Mononuclear cell (primary cell): ENCODE data around the gene VSIR. TPM values are rescaled to one million over a fixed set of nuclear protein-coding genes. Genes with fewer than 3 reads are reported as not detected.

Experiments
- H3K27me3 ChIP-seq: 2 replicates; pipeline ENCODE4 v1.6.0; 2011; ENCODE audit warnings: low read length, control low read depth; ENCODE audit not compliant: insufficient read depth
- H3K4me1 ChIP-seq: 2 replicates; pipeline ENCODE4 v1.5.1; 2011; ENCODE audit warnings: mild to moderate bottlenecking, low read length, control low read depth; ENCODE audit not compliant: insufficient read depth
- H3K4me3 ChIP-seq: 2 replicates; pipeline ENCODE4 v1.5.1; 2011; ENCODE audit warnings: mild to moderate bottlenecking, low read length, moderate library complexity
- H3K9me3 ChIP-seq: 2 replicates; pipeline ENCODE4 v1.5.1; 2011; ENCODE audit warnings: low read depth, mild to moderate bottlenecking, control low read depth, low read length
- total RNA-seq: library from RNA; depleted of rRNA; stranded (reverse); fragments of >200 nt; gene quantifications from one replicate; pipeline ENCODE4 v1.2.3, GENCODE V29; 2012

VSIR gene
- total RNA-seq, 1 donor = 240 TPM

DNA sequence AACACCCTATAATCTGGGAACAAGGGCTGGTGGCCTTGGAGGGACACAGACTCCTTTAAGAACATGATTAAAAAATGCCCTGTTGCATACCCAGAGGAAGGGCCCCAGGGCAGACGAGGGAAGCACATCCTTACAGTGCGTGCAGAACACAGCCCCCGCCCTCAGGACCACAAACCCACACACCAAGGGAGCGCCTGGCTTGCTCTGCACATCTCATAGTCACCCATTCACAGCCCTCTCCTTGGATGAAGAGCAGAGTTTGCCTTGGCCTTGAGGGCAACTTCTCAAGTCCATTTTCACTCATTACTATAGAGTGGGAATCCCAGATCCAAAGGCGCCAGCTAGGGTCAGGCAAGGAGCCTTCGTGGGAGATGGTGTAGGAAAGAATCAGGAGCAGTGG lies 6.3 kb upstream of the VSIR start:
- H3K9me3 ChIP-seq = no peaks in the 10 kb centered on the region
- H3K4me3 ChIP-seq = no peak overlapping the region
- H3K27me3 ChIP-seq = no peaks in the 10 kb centered on the region
- peaks cover 85% of the 10 kb centered on the region for H3K4me1 ChIP-seq

DNA sequence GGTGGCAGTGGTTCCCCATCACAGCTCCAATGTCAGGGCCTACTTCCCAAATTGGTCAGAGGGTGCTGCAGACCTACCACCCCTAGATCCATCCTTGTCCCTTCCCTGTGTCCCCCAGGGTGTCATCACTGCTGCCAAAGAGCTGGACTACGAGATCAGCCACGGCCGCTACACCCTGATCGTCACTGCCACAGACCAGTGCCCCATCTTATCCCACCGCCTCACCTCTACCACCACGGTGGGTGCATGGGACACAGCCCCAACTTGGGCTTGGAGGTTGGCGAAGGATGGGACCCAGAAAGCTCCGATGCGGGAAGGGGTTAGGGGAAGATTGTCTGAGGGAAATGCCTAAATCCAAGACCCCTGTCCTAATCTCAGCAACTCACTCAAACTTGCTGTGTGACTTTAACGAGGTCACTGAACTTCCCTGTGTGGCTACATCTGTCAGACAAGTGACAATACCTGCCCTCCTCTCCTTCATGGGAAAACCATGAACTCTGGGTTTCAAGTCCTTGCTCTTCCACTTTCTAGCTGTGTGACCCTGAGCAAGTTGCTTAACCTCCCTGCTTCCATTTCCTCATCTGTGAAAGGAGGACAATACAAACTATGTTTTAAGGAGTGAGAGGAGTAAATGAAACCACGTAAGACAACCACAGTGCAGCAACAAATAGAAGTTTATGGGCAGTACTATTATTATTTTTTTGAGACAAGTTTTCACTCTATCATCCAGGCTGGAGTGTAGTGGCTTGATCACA lies 4.9 kb upstream of the VSIR start:
- Histone ChIP-seq H3K27me3 (no peaks in the 10 kb centered on the region), H3K4me3 (no peak overlapping the region), H3K9me3 (no peaks in the 10 kb centered on the region), H3K4me1 (peaks cover 89% of the 10 kb centered on the region)

DNA sequence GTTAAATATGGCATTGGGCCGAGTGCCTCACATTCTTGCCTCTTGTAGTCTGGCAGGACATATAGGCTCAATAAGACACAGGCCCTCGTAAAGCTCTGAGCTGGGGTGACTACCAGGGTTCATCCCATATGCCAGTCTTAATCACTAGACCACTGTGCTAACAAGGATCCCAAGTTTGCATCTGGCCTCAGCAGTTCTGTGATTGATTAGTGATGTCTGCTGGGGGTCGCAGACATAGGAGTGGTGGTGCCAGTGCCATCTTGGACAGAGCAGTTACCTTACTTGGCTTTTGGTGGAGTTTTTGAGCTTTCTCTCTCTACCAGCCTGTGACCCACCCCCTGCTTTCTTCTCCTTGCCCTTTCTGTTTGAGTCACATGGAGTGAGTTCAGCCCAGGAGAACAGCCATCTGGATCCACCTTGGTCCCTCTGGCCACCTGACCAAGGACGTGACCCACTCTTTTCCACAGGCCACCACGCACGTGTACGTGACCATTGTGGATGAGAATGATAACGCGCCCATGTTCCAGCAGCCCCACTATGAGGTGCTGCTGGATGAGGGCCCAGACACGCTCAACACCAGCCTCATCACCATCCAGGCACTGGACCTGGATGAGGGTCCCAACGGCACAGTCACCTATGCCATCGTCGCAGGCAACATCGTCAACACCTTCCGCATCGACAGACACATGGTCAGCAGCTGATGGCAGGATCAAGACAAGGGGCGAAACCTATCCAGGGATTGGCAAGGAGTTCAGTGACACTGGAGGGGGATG lies 4.1 kb upstream of the VSIR start:
- Histone ChIP-seq H3K27me3 (no peaks in the 10 kb centered on the region), H3K9me3 (no peaks in the 10 kb centered on the region), H3K4me1 (peaks cover 80% of the 10 kb centered on the region), H3K4me3 (no peak overlapping the region)

DNA sequence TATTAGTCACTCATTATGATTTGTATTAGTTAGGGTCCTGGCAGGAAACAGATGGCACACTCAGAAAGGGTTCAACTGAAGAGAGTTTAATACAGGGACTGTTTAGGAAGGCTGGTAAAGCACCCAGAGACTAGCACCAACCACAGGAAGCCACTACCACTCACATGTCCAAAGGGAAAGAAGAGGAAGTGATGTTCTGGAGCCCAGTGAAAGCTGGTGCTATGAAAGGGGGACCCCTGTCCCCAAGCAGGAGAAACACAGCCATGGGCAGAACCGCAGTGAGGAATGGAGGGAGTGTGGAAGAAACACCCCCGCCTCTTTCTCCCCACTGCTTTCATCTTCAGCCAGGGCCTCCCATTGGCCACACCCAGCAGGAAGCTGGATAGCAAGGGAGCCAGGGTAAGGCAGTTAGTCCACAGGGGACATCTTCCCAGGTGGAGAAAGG lies 3.2 kb upstream of the VSIR start:
- H3K4me3 ChIP-seq = no peak overlapping the region
- no peaks in the 10 kb centered on the region for H3K9me3 ChIP-seq
- H3K27me3 ChIP-seq = no peaks in the 10 kb centered on the region
- H3K4me1 ChIP-seq = peaks cover 78% of the 10 kb centered on the region

DNA sequence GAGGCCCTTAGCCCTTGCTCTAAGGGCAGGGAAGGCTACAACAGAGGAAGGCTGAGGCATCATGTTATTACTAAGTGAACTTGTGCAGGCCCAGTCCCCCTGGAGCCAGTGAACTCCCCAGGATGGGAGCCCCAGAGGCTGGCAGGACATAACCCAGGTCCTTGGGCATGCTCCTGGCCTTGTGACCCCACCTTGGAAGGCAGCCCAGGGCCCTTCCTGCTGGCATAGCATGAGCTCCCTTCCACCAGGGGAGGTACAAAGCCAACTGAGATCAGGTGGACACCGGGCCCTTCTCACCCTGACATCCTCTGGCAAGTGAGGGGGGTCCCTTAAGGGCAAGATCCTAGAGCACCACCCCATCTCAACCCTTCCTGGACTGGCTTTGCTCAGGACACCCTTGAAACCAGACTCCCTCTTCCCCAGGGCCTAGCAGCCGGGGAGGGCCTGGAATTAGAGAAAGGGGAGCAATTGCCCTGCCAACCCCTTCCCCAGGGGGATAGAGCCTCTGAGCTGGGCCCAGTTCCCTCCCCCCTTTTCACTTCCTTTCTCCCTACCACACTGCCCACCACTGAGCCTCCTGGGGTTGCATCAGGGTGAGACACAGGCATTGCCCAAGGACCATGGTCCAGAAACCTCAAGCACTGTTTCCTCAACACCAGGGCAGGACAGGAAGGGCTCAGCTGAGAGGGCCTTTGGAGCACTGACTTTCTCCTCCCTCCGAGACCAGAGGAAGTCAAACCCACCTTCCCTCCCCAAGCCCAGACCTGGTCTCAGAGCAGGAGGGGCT lies 1.8 kb upstream of the VSIR start:
- H3K9me3 ChIP-seq = no peaks in the 10 kb centered on the region
- H3K4me3 ChIP-seq = peak overlapping the region; percentile 96
- no peaks in the 10 kb centered on the region for H3K27me3 ChIP-seq
- peaks cover 84% of the 10 kb centered on the region for H3K4me1 ChIP-seq

DNA sequence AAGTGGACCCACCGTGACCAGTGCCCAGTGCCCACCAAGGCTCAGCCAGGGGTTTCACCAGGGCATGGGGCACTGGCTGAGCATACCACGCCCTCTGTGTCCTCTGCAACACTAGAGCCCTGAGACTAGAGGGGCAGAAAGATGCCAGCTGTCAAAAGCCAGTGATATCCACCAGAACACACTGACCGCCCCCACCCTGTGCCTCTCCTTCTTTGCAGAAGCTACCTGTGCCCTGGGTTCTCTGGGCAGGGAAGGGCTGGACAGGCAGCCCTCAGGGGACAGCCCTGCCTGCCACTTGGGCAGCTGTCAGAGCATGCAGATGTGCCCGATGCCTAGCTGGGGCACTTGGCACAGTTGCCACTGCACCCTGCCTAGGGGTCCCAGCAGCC lies 494 bp downstream of the VSIR start:
- H3K4me1 ChIP-seq = peaks cover 85% of the 10 kb centered on the region
- H3K27me3 ChIP-seq = no peaks in the 10 kb centered on the region
- peak overlapping the region; percentile 96 for H3K4me3 ChIP-seq
- no peaks in the 10 kb centered on the region for H3K9me3 ChIP-seq

DNA sequence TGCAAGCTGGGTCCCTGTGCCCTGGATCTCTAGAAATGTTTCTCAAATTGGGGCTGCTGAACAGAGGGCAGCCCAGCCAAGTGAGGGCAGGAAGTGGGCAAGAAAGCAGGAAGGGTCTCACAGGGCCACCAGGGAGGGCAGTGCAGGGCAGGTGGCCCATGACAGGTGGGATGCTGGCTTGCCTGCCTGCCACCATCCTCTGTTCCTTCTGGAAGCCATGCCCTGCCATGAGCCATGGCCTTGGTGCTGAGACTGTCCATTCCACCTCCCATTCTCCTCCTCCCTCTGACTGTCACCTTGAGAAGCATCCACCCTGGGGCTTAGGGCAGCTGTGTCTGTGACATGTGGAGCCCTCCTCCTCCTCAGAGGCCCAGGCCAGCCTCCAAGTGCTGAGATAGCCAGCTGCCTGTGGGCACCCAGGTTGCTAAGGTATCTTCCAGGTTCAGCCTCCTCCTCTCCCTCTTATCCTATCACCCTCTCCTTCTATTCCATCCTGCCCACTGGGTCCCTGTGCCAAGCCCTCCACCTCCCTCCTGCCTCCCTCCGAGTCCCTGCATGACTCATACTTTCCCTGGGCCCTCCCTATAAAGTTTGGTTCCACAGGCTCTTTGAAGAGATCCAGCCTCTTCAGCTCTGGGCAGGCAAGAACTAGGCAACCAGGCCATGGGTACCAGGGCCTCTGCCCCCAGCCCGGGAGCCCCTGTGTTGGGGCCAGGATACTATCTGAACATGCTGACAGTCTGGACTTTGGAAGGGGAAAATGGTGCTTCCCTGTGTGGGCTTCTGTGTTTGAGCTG lies 1.3 kb downstream of the VSIR start:
- peak overlapping the region; percentile 96 for H3K4me3 ChIP-seq
- H3K27me3 ChIP-seq = no peaks in the 10 kb centered on the region
- H3K9me3 ChIP-seq = no peaks in the 10 kb centered on the region
- peaks cover 85% of the 10 kb centered on the region for H3K4me1 ChIP-seq

DNA sequence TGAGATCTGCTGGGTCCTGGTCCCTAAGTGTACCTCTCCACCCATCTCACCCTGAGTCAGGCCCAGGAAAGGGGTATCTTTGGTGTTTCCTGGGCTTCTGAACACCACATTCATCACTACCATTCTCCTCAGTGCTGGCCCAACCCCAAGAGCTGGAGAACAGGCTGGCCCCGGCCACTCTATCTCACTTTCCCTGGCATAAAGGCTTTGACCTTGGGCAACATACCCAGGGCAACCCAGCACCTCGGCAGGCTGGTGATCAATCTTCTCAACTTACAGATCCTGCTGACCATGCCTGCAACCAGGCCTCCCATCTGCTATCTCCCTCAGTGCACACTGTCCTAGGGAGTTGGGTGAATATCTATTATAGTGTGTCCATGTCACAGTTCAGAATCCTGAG lies 2.1 kb downstream of the VSIR start:
- H3K4me1 ChIP-seq = peaks cover 85% of the 10 kb centered on the region
- no peaks in the 10 kb centered on the region for H3K9me3 ChIP-seq
- peak overlapping the region; percentile 96 for H3K4me3 ChIP-seq
- no peaks in the 10 kb centered on the region for H3K27me3 ChIP-seq

DNA sequence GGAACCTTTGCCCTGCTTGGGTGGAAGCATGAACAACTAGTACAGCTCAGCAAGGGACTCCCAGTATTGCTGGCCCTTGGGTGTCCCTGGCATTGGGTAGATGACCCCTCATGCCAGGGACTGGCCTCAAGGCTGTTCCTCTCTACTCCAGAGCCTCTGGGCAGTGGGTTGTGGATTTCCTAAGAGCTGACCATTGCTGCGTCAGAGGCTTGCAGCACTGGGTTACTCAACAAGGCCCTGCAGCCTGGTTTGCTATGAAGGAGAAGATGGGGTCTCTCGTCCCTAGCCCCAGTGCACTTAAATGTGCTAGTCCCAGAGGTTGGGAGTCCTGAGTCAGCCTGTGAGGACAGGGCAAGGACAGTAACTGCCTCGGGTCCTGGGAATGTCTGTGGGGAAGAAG lies 2.5 kb downstream of the VSIR start:
- H3K4me3 ChIP-seq = peak overlapping the region; percentile 96
- no peaks in the 10 kb centered on the region for H3K27me3 ChIP-seq
- H3K9me3 ChIP-seq = no peaks in the 10 kb centered on the region
- peaks cover 85% of the 10 kb centered on the region for H3K4me1 ChIP-seq

DNA sequence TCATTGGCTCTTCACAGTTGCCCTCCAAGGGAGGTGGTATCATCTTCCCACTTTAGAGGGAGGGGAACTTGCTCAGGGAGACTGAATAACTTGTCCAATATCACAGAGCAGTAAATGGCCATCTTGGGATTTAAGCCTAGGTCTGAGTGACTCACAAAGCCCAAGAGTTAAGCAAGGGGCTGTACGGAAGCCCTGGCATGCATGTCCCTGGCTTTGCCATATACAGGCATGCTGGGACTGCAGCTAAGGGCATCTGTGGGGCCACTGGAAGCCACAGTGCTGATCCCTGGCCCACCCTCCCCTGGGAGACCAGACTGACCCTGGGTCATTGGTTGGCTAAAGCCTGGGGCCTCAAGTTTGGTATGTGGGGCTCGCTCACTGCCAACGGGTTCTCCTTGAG lies 3.1 kb downstream of the VSIR start:
- H3K4me1 ChIP-seq = peaks cover 85% of the 10 kb centered on the region
- H3K4me3 ChIP-seq = peak overlapping the region; percentile 96
- no peaks in the 10 kb centered on the region for H3K9me3 ChIP-seq
- no peaks in the 10 kb centered on the region for H3K27me3 ChIP-seq

DNA sequence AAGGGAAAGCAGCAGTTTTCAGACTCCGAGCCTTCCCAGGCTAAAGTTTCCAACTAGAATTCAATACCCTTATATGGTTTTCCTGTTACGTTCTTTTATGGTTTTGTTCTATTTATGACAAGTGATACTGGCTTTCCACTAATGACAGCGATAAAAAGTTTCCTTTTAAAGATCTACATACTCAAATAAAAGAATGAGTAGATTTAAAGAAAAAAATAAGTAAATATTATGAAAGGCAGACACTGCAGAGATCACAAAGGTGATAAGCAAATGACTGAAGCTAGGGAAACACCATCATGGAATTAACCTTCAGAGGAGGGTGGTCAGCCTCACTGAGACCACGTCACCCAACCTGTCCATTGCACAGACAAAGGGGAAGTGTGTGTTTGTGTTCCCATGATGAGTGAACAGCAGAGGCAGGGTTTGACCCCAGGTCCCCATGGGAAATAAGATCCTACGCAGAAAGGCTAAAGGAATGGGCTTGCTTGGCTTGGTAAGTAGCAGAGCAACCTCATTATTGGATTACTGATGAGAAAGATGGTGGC lies 4.0 kb downstream of the VSIR start:
- H3K4me3 ChIP-seq = peak overlapping the region; percentile 96
- H3K9me3 ChIP-seq = no peaks in the 10 kb centered on the region
- H3K27me3 ChIP-seq = no peaks in the 10 kb centered on the region

DNA sequence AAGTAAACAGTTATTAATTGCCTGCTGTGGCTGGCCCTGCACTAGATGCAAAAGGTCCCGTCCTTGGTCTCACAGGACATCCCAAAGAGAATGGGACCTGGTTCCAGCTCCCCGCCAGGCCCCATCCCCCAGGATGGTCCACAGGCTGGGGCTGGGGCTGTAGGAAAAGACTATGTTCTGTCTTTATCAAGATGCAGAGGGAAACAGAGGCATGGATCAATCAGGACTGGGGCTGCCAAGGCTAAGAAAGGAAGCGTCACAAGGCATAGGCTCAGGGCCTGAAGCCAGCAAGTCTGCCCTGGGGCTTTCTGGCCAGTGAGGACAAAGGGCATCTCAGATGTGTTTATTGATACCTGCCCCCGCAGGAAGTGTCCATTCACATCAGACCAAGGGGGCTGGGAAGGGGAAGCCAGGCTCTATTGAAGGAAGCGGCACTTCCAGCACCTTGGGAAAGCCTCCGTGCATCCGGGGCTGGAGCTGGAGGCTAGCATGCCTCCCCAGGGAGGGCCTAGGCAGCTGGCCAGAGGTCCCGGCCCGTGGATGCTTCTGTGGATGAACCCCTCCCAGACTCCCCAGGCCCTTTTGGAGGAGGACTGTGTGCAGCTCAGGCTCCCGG lies 5.8 kb downstream of the VSIR start:
- Histone ChIP-seq H3K4me1 (peaks cover 95% of the 10 kb centered on the region), H3K4me3 (no peak overlapping the region), H3K27me3 (no peaks in the 10 kb centered on the region), H3K9me3 (no peaks in the 10 kb centered on the region)

More for the DNA sequence above, 4.0 kb downstream of the VSIR start:
- H3K4me1 ChIP-seq = peaks cover 85% of the 10 kb centered on the region

DNA sequence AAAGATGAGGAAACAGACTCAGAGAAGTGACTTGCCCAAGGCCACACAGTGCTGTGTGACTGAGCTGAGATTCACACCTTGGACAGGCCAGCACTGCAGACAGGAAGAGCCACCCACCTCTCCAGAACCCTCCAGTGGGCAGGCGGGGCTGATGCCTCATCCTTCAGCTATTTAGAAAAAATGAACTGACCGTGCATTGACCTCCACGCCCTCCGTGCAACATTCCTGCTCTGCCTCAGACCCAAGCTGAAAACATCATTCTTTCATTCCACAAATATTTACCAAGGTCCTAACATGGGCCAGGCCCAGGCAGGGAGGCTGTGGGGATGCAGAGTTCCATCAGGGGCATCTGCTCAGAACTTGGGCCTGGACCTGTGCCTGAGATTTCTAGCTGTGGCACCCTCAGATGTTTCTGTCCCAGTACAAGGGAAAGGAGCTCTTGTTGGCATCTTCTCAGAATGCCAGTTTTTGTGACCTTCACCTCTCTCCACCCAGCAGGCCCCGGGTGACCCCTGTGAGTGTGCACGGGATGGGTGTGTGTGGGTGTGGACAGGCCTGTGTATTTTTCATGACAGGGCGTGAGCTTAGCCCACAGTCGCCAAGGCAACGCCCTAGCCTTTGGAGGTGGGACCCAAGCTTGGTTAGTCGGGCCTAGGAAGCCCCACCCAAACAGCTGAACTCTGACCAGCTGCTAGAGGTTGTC lies 6.5 kb downstream of the VSIR start:
- Histone ChIP-seq H3K27me3 (no peaks in the 10 kb centered on the region), H3K9me3 (no peaks in the 10 kb centered on the region), H3K4me1 (peaks cover 100% of the 10 kb centered on the region), H3K4me3 (no peak overlapping the region)
